Muscle of leg (tissue), 11 donors: ENCODE results near the gene SHLD3. TPM values are rescaled to one million over a fixed set of nuclear protein-coding genes. Genes with fewer than 3 reads are reported as not detected.

Source experiments
- DNase-seq: peaks from one replicate; pipeline ENCODE4 v3.0.0; 2013
- H3K27ac ChIP-seq: one replicate; pipeline ENCODE4 v1.5.1; 2013; ENCODE audit warnings: mild to moderate bottlenecking, low read length, control low read depth
- H3K27me3 ChIP-seq: one replicate; pipeline ENCODE4 v1.6.1; 2013; ENCODE audit warnings: low read length; ENCODE audit not compliant: control insufficient read depth, insufficient read depth
- H3K36me3 ChIP-seq: one replicate; pipeline ENCODE4 v1.6.1; 2013; ENCODE audit warnings: low read length; ENCODE audit not compliant: control insufficient read depth, insufficient read depth
- H3K4me1 ChIP-seq: one replicate; pipeline ENCODE4 v1.6.1; 2013; ENCODE audit warnings: low read length; ENCODE audit not compliant: control insufficient read depth, insufficient read depth
- H3K4me3 ChIP-seq: one replicate; pipeline ENCODE4 v1.5.1; 2013; ENCODE audit warnings: low read length, control low read depth
- H3K9me3 ChIP-seq: replicated peaks from 2 replicates; pipeline ENCODE4 v1.6.1; 2013; ENCODE audit warnings: low read depth, low read length; ENCODE audit not compliant: control insufficient read depth
- WGBS: methylation state at CpG from one replicate; pipeline ENCODE4 v1.1.5; 2013; ENCODE audit warnings: missing lambda C conversion rate; ENCODE audit not compliant: insufficient coverage; 5-methylcytosine and 5-hydroxymethylcytosine counted together
- polyA plus RNA-seq, 8 donors: library from polyadenylated mRNA; unstranded; fragments of 120-200 nt; gene quantifications; one replicate each; pipeline versions ENCODE4 v1.2.1 to v1.2.3, GENCODE V29; 2013; ENCODE audit warnings: inconsistent platforms in 1 of 8, low replicate concordance in 1 of 8; ENCODE audit not compliant: insufficient read length in 8 of 8, insufficient read depth in 1 of 8
- total RNA-seq: library from RNA; stranded (reverse); fragments of 120-200 nt; gene quantifications from one replicate; pipeline ENCODE4 v1.2.4, GENCODE V29; 2013

SHLD3 gene
- total and polyA plus RNA-seq, 9 donors: 2.1 to 3.7 (median 2.5) TPM

- peak; percentile 98 for DNase-seq
- Histone ChIP-seq H3K36me3 (peaks cover 3% of the 10 kb centered on the region), H3K27ac (peak within 1 kb of the TSS; percentile 95), H3K4me3 (peak within 1 kb of the TSS; percentile 84), H3K4me1 (peaks cover 6% of the 10 kb centered on the region), H3K27me3 (no peaks in the 10 kb centered on the region), H3K9me3 (no peaks in the 10 kb centered on the region)
- WGBS: 2% methylated on average over 10 of the region's 32 CpGs
Observed at GRCh38 chr5:65624025-65624570, 729 bp upstream of the SHLD3 start, which contains the start of gene TRIM23. TSS of gene TRIM23 (minus strand) at chr5:65624333. CDS start at chr5:65624274, 59 bp downstream.

DNA sequence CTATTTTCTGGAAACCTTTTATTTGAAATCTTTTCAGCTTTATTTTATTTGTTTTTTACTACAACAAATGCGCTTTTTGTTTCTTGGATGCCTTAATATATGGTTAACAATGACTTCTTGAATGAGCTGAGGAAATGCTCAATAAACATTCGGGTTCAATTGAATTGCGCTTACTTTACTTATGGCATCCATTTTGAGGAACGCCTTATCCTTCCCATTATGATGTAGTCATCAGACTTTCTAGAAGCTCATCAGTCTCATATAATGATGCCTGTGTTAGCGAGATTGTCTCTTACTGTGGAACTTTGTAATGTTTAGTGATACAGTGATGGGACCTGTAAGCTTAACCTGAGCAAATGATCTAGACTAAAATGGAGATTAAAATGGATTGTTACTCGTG, 916 bp downstream of the SHLD3 start:
- Histone ChIP-seq H3K9me3 (no peaks in the 10 kb centered on the region), H3K36me3 (peaks cover 7% of the 10 kb centered on the region), H3K4me1 (peaks cover 6% of the 10 kb centered on the region), H3K27ac (no peak overlapping the region), H3K27me3 (no peaks in the 10 kb centered on the region), H3K4me3 (peak overlapping the region; percentile 84)
- WGBS: no CpG with 5 or more reads among the region's 6 CpGs
- DNase-seq: no peak

DNA sequence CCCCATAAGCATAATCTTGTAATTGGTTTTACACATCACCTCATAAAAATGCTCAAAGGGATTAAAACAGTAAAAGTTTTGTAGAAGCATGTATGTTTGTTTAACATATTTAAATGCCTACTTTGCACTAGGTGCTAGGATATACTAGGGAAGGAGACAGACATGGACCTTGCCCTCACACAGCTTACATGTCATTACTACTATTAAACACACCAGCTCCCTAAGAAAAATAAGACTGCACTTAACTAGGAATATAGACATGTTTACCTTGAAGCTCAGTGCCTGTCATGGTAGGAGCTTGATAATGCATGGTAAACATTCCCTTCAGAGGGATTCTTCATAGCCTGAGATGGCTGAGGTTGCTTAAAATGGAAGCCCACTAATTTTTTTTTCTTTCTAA, 6.2 kb downstream of the SHLD3 start:
- Histone ChIP-seq H3K36me3 (peaks cover 11% of the 10 kb centered on the region), H3K4me3 (no peak overlapping the region), H3K4me1 (peaks cover 2% of the 10 kb centered on the region), H3K27ac (no peak overlapping the region), H3K27me3 (no peaks in the 10 kb centered on the region), H3K9me3 (no peaks in the 10 kb centered on the region)
- DNase-seq: no peak

GRCh38 chr5:65640240-65640639, 15.4 kb downstream of the SHLD3 start:
- H3K9me3 ChIP-seq: no peaks in the 10 kb centered on the region
- no peaks in the 10 kb centered on the region for H3K27me3 ChIP-seq
- no CpG with 5 or more reads among the region's 4 CpGs for WGBS
- DNase-seq: no peak
- H3K27ac ChIP-seq: no peak overlapping the region
- no peaks in the 10 kb centered on the region for H3K4me1 ChIP-seq
- peaks cover 33% of the 10 kb centered on the region for H3K36me3 ChIP-seq
- H3K4me3 ChIP-seq: no peak overlapping the region

DNA sequence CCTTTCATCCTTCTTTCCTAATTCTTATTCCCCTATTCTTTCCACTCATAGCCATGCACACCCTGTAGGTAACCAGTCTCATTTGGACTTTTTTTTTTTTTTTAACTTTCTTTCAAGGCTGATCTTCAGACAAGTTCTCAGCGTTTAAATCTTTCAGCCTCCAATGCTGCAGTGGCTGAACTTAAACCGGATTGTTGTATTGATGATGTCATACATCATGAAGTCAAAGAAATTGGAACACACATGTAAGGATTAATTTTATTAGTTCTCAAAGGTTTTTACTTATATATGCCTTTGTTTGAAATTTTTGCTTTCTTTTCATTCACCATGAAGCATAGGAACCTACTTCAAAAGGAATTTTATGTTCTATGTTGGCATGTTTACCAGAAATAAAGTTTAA, 22.1 kb downstream of the SHLD3 start:
- Histone ChIP-seq H3K36me3 (peaks cover 8% of the 10 kb centered on the region), H3K4me3 (no peak overlapping the region), H3K4me1 (no peaks in the 10 kb centered on the region), H3K9me3 (no peaks in the 10 kb centered on the region), H3K27ac (no peak overlapping the region), H3K27me3 (no peaks in the 10 kb centered on the region)
- DNase-seq: no peak
- no CpG with 5 or more reads among the region's 2 CpGs for WGBS

DNA sequence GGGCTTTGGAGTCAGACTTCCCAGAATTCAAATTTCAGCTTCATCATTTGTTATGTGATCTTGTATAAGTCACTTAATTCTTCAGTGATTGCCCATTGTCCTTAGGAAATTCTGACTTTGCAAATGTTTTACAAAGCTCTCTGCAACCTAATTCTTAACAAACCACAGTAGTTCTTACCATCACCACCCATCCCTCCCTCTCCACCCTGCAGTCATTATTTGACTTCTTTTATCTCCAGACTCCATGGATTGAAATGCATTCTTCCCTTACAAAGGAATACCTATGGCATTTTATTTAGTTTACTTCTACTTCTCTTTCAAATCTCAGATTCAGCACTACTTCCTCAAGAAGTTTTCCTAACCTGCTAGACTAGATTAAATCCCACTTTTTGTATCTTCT, 23.1 kb downstream of the SHLD3 start:
- Histone ChIP-seq H3K36me3 (peaks cover 8% of the 10 kb centered on the region), H3K4me1 (no peaks in the 10 kb centered on the region), H3K4me3 (no peak overlapping the region), H3K27me3 (no peaks in the 10 kb centered on the region), H3K27ac (no peak overlapping the region), H3K9me3 (no peaks in the 10 kb centered on the region)
- no peak for DNase-seq

- Histone ChIP-seq H3K4me1 (no peaks in the 10 kb centered on the region), H3K4me3 (no peak overlapping the region), H3K36me3 (peaks cover 8% of the 10 kb centered on the region), H3K9me3 (no peaks in the 10 kb centered on the region), H3K27me3 (no peaks in the 10 kb centered on the region), H3K27ac (no peak overlapping the region)
- DNase-seq: no peak
- WGBS: 93% methylated on average over 4 of the region's 5 CpGs
Observed at GRCh38 chr5:65651144-65651543, 26.3 kb downstream of the SHLD3 start.

- no peak overlapping the region for H3K4me3 ChIP-seq
- no peaks in the 10 kb centered on the region for H3K9me3 ChIP-seq
- DNase-seq: no peak
- H3K27ac ChIP-seq: no peak overlapping the region
- peaks cover 8% of the 10 kb centered on the region for H3K36me3 ChIP-seq
- no CpG with 5 or more reads among the region's 2 CpGs for WGBS
- no peaks in the 10 kb centered on the region for H3K4me1 ChIP-seq
- no peaks in the 10 kb centered on the region for H3K27me3 ChIP-seq
Observed at GRCh38 chr5:65654713-65655112, 29.9 kb downstream of the SHLD3 start.

DNA sequence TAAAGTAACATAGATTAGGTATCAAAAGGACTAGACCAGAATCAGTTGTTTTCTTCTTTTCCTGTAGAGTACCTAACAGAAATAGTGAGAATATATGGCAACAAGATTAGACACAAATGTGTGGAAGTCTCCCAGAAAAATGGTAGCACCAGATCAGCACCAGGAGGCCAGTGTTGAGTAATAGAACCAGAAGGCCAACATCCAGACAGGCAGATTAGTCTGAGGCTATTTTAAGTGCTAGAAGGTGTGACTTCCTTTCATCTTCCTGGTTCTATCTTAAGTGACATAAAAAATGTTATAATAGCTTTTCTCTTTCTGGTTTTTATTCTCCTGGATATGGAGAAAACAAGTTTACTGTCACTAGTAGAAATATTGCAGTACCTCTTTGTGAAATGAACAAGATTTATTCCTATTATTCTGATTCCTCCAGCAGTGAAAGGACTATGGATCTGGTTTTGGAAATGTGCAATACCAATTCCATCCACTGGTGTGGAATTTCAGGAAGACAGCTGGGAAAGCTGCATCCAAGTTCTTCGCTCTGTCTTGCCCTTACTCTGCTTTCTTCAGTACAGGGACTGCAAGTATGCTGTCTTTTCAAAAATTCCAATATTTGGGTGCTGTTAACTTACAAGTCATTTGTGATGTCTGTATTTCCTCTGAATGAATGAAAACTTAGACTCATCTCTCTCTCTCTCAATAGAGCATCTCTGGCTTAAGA, 39.1 kb downstream of the SHLD3 start:
- Histone ChIP-seq H3K36me3 (peaks cover 13% of the 10 kb centered on the region), H3K4me3 (no peak overlapping the region), H3K27me3 (no peaks in the 10 kb centered on the region), H3K9me3 (no peaks in the 10 kb centered on the region), H3K27ac (no peak overlapping the region), H3K4me1 (no peaks in the 10 kb centered on the region)
- DNase-seq: peak; percentile 16
- WGBS: no CpG with 5 or more reads among the region's 1 CpG

GRCh38 chr5:65668696-65669095, 43.9 kb downstream of the SHLD3 start:
- no CpG with 5 or more reads among the region's 7 CpGs for WGBS
- Histone ChIP-seq H3K4me3 (no peak overlapping the region), H3K27me3 (no peaks in the 10 kb centered on the region), H3K9me3 (no peaks in the 10 kb centered on the region), H3K27ac (no peak overlapping the region), H3K4me1 (no peaks in the 10 kb centered on the region), H3K36me3 (peaks cover 16% of the 10 kb centered on the region)
- DNase-seq: no peak
